Lung microvascular endothelial cell (primary cell): ENCODE data around the gene ARFIP1. TPM values are rescaled to one million over a fixed set of nuclear protein-coding genes. Genes with fewer than 3 reads are reported as not detected.
"Not testable (repeated sequence)": the region's sequence is repeated elsewhere in the genome, so short reads cannot be mapped to it uniquely, and the experiment has no call there.

Source experiments
- DNase-seq, 2 donors: peaks; one replicate each; pipeline versions ENCODE4 v3.0.0 to v3.0.0-alpha.2; 2010; ENCODE audit warnings: low read depth in 2 of 2
- total RNA-seq: library from RNA; depleted of rRNA; stranded (reverse); fragments of >200 nt; gene quantifications from 2 replicates; pipeline ENCODE4 v1.2.1, GENCODE V29; 2014

Gene ARFIP1
- total RNA-seq, 1 donor from 2014 or later, result 22.0 TPM

DNA sequence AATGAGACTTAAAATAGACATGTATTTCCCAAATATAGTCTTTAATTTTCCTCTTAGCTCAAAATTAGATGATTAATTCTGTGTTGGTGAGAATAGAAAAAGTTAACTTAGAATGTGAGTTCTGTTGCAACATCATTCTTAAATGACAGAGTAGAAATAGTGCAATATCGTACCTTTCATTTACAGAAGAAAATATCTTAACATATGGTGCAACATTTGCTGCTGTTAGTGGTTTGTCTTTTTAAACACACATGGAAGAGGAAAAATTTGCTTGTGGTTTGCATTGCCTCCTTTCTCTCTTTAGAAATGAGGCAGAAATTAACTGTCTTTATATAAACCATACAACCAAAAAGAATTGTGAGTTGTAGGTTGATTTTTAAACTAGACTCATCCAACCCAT lies 117.1 kb downstream of the ARFIP1 start:
- no peak for DNase-seq

DNA sequence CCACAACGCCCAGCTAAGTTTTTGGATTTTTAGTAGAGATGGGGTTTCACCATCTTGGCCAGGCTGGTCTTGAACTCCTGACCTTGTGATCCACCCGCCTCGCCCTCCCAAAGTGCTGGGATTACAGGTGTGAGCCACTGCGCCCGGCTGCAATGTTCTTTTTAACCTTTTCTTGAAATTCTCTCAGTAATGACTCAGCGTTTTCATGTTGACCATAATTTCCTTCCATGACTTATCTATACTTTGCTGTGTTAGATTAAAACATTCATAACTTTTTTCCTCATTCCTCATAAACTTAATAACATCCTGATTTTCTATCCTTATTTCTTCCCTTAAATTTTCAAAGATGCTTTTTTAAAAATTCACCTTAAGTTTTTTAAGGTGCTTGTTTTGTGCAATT lies 118.4 kb downstream of the ARFIP1 start:
- DNase-seq, result not testable (repeated sequence)

DNA sequence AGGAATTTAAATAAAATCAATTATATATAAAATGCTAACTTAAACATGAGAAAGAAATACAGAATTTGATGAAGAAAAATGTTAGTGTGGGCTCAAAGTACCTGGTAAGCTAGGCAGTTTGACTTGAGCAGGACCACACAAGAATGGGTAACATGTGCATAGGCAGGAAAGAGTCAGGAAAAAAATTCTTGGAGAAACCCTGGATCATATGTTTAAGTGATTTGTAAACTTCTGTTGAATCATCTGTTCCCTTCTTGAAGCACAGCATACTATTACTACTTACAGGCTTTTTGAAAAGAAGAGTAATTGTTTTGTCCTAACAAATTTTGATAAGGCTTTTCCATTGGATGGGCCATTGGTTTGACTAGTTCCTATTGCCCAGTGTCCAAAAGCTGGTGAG lies 118.9 kb downstream of the ARFIP1 start:
- DNase-seq, result no peak

DNA sequence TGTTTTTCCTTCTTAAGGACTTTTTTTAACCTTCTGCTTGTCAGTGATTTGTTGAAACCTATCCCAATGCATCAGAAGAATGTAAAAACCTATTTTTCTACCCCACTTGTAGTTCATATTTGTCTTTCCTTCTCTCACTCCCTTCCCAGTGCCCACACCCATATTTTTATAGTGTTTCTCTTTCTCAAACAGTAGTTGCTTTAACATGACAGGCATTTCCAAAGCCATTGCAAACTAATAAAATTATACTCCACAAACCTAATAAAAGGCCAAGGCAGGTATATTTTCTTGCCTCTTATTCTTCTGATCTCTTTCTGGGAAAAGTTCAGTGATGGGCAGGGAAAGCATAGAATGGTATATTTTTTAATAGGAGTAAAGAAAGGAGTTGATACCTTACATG lies 120.6 kb downstream of the ARFIP1 start:
- DNase-seq, result no peak

DNA sequence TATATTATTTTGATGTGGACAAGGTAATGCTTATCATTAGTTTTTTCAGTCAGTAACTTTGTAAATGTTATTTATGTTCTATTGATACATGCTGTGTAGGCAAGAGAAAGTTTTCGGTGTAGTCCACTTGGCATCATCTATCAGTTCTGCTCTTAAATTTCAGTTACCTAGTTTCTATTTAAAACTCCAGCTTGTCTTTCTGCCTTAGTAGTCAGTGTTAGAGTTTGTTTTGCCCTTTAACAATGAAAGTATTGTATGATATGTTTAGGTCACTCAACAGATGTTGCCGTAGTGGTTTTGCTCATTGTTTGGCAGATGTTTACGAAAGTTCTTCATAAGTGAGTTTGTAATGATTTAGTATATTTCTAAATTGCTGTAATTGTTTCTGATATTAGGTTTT lies 121.5 kb downstream of the ARFIP1 start:
- peak in 1 of 2 donors; percentile 5 for DNase-seq

DNA sequence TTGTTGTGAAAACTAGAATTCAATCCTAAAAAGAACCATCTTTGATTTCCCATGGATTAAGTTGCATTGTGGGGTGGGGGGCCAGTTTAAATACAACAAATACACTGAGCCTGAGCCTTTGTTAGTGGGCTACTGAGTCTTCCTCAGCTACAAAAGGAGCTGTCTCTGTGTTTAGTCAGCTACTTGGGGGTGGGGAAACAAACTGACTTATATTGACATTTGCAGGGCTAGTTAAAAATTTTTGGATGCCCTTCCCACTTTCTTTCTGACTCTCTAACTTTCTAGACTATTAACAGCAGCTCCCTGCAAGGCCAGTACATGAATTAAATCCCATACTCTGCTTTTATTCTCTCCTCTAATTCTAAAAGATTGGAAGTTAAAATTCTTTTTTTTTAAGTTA lies 123.9 kb downstream of the ARFIP1 start:
- DNase-seq, result no peak

DNA sequence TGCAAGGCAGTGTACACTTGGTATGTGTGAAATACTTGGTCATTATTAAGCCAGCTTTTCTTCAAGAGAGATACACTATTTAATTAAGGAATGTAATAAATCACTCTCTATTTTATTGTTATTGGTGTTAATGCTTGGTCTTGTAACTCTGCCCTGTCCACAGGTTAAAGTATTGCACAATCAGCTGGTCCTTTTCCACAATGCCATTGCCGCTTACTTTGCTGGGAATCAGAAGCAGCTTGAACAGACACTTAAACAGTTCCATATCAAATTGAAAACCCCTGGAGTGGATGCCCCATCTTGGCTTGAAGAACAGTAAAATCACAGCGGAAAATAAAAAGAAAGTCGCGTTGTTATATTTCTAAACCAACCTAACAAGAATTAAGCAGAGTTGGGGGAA lies 130.1 kb downstream of the ARFIP1 start:
- DNase-seq, result no peak

DNA sequence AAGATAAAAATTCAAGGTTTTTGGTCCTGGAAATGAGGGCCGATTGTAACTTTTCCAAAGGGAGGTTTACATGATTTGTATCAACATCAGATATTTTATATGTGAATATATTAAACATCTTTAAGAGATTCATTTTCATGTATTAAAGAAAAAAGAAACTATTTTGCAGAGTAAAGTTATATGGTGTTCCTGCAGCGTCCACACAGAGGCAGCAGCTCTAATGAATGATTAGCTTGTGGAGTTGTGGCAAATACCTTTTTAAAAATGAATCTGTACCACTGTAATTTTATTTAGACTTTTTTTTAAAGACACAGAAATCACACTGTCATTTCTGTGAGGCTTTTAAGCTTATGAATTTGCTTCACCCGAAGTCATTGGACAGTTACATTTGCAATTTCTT lies 130.8 kb downstream of the ARFIP1 start:
- peak in 1 of 2 donors; percentile 9 for DNase-seq

DNA sequence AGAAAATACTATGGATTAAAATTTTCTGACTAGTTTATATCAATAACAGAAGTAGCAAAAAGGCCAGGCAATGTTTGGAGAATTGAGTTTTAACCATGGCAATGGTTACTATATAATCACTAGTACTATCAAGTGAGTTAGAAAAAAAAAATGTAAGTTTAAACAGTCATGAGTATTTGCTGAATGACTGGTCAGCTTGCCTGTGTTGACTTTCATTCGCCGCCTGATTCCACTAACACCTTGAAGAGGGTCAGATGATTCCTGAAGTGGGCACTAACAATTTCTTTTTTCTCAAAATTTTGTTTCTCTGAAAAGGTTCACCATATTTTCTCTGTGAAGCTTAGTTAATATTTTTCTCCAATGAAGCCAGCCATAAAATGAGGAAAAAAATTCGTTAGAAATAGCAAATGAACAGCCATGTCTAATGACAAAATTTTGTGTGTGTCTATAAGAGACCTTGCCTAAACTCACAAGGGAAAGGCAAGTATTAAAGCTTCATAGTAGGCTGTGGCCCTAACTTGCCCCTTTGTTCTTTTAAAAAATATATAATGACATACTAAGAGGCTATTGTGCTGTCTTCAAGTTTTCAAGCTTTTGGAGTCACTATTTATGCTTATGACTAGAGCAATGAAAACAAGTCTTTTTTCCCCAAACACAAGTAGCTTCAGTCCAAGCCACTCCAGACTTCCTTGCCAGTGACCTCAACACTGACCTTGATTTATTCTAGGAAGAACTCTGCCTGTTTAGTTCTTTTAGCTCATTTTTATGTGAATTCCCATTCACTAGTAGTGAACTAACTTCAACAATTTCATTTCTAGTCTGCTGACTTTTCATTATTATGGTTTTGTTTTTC lies 138.0 kb downstream of the ARFIP1 start:
- DNase-seq, result peak in 1 of 2 donors; percentile 10

DNA sequence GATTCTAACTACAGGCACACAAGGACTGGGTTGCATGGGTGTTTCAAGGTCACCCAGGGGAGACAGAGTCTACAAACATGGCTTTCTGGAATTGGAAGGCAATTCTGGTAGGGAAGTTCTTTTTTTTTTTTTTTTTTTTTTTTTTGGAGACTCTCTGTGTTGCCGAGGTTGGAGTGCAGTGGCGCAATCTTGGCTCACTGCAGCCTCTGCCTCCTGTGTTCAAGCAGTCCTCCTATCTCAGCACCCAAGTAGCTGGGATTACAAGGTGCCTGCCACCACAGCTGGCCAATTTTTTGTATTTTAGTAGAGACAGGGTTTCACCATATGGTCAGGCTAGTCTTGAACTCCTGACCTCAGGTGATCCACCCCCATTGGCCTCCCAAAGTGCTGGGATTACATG lies 140.1 kb downstream of the ARFIP1 start:
- DNase-seq, result no peak

DNA sequence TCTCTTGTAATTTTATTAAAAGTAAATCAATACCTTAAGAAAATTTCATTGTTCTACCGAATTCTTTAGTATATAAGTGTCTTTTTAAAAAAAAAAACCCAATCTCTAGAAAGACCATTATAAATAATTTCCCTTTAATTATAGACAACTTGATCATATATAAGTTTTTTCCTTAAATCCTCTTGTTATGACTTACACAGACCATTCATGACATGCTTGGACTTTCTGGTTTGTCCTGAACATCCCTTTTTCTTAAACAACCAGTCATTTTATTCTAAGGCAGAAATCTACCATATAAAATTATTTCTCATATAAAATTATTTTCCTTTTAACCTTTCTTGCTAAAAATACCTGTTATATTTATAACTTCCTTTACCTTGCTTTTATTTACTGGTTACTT lies 141.0 kb downstream of the ARFIP1 start:
- DNase-seq, result peak in 1 of 2 donors; percentile 20

DNA sequence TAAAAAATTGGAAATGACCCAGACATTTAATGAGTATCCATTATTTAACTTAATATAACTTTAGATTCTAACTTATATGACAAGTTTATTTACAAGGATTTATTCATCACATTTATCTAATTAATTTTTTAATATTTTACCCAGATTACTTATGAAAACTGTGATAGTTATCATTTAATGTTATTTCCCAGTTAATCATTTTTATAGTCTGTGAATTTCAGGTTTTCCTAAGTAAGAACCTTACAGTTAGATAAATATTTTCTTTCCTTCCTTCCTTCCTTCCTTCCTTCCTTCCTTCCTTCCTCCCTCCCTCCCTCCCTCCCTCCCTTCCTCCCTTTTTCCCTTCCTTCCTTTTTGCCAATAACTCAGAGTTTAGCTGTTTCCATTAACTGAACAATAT lies 141.5 kb downstream of the ARFIP1 start:
- DNase-seq, result no peak

DNA sequence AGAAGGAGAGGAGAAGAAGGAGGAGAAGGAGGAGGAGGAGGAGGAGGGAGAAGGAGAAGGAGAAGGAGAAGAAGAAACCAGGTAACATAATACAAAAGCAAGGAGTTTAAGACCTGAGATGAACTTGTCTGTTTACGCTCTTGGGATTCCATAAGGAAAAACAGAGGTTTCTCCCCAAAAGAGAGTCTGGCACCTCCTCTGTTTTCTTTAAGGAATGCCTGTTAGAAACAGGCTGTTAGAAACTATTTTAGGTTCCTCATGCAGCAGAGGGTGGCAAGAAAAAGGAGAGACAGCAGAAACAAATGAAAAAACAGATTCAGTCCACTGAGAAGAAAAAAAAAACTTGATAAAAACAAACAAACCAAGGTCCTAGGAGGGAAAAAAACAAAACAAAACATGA lies 146.1 kb downstream of the ARFIP1 start:
- no peak for DNase-seq

DNA sequence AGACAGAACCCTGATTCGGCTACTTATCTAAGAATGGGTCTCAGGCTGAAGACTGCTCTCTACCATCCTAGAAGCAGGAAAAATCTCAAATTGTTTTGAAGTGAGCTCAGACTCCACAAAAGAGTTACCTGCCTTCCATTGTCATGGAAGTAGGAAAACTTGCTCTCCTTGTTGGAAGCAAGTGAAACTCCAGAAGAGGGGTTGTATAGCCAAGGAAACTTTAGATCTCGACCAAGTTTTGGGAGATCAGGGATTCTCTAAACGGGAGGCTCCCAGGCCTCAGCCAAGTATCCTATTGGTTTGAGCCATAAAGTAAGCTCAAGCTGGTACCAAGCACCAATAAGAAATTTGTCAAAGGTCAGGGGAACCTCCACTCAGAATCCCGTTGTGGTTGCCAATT lies 147.2 kb downstream of the ARFIP1 start:
- no peak for DNase-seq

DNA sequence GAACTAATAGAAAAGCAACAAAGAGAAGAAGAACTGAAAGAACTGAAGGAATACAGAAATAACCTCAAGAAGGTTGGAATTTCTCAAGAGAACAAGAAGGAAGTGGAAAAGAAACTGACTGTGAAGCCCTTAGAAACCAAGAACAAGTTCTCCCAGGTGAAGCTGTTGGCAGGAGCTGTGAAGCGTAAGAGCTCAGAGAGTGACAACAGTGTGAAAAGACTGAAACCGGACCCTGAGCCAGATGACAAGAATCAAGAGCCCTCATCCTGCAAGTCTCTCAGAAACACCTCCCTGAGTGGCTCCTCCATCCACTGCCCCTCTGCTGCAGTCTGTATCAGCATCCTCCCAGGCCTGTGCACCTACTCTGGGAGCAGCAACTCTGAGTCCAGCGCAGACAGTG lies 148.0 kb downstream of the ARFIP1 start:
- DNase-seq, result no peak

DNA sequence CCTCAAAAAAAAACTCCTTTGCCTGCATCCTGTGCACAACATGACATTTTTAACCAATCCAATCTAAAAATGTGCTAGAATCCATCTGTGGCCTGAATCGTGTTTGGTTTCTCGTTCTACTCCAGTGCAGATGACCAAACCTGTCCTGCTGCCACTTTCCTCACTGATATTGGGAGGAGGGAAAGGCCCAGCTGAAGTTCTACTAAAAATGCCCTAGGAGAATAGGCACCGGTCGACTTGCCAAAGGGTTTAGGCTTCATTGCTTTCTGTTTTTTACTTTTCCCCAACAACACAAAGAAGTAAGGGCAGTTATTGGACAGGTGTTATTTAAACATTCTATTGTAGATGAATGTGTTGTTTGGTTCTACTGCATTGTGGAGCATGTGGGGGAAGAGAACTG lies 148.5 kb downstream of the ARFIP1 start:
- no peak for DNase-seq

DNA sequence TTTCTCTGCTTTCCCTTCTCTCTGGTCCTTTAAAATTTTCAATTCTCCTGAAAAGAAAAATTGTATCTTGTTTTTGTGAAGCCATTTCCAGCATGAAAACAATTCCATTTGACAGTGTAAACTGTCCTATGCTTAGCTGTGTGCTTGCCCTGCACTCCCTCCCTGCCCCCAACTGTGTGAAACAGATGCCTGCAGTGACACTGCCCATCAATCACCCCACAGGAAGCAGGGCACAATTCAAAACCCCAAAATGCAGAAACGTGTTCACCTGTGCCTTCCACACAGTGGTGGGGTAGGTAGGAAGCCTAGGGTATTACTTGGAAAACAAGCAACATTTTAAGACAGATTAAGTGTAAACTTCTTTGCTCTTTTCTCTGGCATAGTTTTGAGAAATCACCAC lies 150.1 kb downstream of the ARFIP1 start:
- DNase-seq, result no peak

DNA sequence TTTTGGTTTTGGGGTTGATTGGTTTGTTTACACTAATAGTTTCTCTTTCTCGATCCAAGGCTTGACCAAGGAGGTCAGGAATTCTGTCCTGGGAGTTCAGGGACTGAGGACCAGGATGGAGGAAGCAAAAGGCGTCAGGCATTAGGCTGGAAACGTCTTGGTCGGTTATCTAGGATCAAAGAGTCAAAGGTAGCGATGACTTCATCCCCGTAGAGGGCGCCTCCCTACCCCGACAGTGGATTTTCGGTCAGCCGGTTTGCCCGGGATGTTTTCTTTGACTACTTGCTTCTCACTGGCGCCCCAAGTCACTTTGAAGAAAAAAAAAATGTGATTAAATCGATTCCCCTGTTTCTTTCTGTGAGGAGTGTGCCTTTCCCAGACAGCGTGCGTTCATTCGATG lies 155.4 kb downstream of the ARFIP1 start:
- no peak for DNase-seq

DNA sequence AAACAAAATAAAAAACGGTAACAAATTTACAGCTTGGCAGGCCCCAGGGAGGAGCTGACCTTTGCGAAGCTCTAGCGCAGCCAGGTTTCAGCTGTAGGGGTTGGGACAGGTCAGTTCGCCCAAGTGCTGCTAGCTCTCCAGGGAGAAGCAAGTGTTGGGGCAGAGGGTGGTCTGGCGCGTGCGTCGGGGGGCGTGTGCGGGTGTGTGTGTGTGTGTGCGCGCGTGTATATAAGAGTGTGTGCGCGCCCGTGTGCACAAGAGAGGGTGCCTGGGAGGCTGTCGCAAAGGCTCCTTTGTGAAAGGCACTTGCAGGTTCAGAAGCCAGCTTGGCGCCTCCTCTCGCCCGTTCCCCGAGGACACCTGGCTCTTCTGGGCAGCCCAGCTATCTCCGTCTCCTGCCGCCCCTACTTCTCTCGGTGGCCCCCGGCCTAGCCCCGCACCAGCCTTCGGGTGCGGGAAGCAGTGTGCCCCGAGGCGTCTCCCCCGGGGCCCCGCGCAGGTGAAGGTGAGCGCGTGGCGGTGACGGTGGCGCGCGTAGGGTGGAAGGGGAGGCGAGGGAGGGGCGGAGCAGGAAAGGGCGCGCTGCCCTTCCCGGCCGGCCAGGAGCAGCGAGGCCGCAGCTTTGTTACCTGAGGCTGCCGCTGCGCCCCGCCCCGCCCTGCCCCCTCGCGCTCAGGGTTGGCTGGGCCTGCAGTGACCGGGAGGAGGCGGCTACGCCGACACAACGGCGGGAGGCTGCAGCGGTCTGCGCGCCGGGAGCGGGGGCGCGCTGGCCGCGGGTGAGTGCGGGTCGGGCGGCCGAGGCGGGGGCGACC lies 156.1 kb downstream of the ARFIP1 start, which contains the start of gene FHDC1:
Gene FHDC1, plus strand, starts transcription at position 693 of the 815 bp plus-strand sequence. CDS start 6,735 bp downstream, outside the sequence.
- peak in 1 of 2 donors; percentile 61 for DNase-seq

DNA sequence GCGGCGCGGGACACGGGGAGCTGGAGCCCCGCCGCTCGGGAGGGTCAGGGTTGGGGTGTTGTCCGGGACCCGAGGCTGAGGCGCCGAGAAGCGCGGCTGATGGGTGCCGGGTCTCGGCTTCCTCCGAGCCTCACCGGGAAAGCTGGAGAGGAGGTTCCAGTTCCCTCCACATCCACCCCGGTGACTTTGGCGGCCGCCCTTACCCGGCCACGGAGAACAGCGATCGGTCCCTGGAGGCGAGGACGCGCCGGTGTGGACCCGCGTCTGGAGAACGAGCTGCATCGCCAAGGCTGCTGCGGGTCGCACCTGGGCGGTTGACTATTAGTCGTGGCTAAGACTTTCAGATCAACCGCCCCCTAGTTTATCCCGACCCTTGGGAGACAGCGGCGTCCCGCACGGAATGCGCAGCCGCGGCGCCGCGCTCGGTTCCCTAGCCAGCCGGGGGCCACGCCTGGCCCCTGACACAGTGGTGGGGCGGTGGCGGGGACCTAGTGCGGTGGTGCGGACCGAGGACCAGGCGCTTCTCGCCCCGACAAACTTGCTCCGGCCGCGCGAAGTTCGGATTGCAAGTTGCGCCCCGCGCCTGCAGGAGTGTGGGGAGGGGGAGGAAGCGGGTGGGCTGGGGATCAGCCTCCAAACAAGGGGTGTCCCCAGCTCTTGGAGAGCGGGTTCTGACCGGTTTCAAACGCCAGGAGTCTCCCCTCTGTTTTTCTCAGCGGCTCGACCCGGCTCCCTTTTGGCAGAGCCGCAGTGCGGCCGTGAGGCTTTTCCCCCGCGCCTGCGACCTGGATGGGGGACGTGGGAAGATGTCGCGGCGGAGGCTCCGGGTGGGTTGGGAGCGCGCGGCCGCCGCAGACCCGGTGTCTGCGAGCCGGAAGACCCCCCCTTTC lies 156.9 kb downstream of the ARFIP1 start:
- DNase-seq, result peak; percentile 22 to 38
